NCI-H187 (cell line): ENCODE data around the gene CUX1.

ENCODE experiments used
- DNase-seq, 2 experiments: peaks; one replicate each; lab custom pipeline; 2025; lab: John Stamatoyannopoulos, UW

CUX1 gene

GRCh38 chr7:101957744-101958525 is 140.5 kb downstream of the CUX1 start:
- no peak for DNase-seq

- no peak for DNase-seq
These were observed 141.9 kb downstream of the CUX1 start for GRCh38 chr7:101959342-101959741.

GRCh38 chr7:101959829-101960228 is 142.4 kb downstream of the CUX1 start:
- DNase-seq, result no peak

GRCh38 chr7:101960323-101960722 is 142.9 kb downstream of the CUX1 start:
- DNase-seq, result no peak

- DNase-seq, result no peak
These were observed 143.7 kb downstream of the CUX1 start for GRCh38 chr7:101960985-101961708.

- DNase-seq, result no peak
These were observed 144.4 kb downstream of the CUX1 start for GRCh38 chr7:101961811-101962210.

- no peak for DNase-seq
These were observed 146.3 kb downstream of the CUX1 start for GRCh38 chr7:101963693-101964092.

GRCh38 chr7:101964680-101965452 is 147.4 kb downstream of the CUX1 start:
- DNase-seq, result no peak

GRCh38 chr7:101968720-101969466 is 151.5 kb downstream of the CUX1 start:
- DNase-seq, result no peak

GRCh38 chr7:101969997-101970585 is 152.7 kb downstream of the CUX1 start:
- DNase-seq, result no peak

- DNase-seq, result no peak
These were observed 153.4 kb downstream of the CUX1 start for GRCh38 chr7:101970801-101971200.

GRCh38 chr7:101971457-101971856 is 154.0 kb downstream of the CUX1 start:
- no peak for DNase-seq

- no peak for DNase-seq
These were observed 155.2 kb downstream of the CUX1 start for GRCh38 chr7:101972627-101973026.

GRCh38 chr7:101973130-101973529 is 155.7 kb downstream of the CUX1 start:
- no peak for DNase-seq

- no peak for DNase-seq
These were observed 157.0 kb downstream of the CUX1 start for GRCh38 chr7:101974393-101974792.

GRCh38 chr7:101975046-101975445 is 157.6 kb downstream of the CUX1 start:
- DNase-seq, result no peak

- DNase-seq, result no peak
These were observed 159.0 kb downstream of the CUX1 start for GRCh38 chr7:101976411-101976810.

- no peak for DNase-seq
These were observed 159.8 kb downstream of the CUX1 start for GRCh38 chr7:101977249-101977648.

- DNase-seq, result no peak
These were observed 161.3 kb downstream of the CUX1 start for GRCh38 chr7:101978683-101979082.

GRCh38 chr7:101983147-101983811 is 165.9 kb downstream of the CUX1 start:
- no peak for DNase-seq
